Fibroblast of skin of right biceps (primary cell): Measurements from ENCODE around the gene DHTKD1.

Experiments used
- DNase-seq: peaks from one replicate; pipeline ENCODE4 v3.0.0-alpha.2; 2013

DHTKD1 gene, protein sequence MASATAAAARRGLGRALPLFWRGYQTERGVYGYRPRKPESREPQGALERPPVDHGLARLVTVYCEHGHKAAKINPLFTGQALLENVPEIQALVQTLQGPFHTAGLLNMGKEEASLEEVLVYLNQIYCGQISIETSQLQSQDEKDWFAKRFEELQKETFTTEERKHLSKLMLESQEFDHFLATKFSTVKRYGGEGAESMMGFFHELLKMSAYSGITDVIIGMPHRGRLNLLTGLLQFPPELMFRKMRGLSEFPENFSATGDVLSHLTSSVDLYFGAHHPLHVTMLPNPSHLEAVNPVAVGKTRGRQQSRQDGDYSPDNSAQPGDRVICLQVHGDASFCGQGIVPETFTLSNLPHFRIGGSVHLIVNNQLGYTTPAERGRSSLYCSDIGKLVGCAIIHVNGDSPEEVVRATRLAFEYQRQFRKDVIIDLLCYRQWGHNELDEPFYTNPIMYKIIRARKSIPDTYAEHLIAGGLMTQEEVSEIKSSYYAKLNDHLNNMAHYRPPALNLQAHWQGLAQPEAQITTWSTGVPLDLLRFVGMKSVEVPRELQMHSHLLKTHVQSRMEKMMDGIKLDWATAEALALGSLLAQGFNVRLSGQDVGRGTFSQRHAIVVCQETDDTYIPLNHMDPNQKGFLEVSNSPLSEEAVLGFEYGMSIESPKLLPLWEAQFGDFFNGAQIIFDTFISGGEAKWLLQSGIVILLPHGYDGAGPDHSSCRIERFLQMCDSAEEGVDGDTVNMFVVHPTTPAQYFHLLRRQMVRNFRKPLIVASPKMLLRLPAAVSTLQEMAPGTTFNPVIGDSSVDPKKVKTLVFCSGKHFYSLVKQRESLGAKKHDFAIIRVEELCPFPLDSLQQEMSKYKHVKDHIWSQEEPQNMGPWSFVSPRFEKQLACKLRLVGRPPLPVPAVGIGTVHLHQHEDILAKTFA

GRCh38 chr10:12068449-12069269, at the start of gene DHTKD1:
Gene DHTKD1, plus strand, starts transcription at chr10:12068954. Its CDS starts 80 bp downstream, at chr10:12069034.
- peak; percentile 98 for DNase-seq

DNA sequence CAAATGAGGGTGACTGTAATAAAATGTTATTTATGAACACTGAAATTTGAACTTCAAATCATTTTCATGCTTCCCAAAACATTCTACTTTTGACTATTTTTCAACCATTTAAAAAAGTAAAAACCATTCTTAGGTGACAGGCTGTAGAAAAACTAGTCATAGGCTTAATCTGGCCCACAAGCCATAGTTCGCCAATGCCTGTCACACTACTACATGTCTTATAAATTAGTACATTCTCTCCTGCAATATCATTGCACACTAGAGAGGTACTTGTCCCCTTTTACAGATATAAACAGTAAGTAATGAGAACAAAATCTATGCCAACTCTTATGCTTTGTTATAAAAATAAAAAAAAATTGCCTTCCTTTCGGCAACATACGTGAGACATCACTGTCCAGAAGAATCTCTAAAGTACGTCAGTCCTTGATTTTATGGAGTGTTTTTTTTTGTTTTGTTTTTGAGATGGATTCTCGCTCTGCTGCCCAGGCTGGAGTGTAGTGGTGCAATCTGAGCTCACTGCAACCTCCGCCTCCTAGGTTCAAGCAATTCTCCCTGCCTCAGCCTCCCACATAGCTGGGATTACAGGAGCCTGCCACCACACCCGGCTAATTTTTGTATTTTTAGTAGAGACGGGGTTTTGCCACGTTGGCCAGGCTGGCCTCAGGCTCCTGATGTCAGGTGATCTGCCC, 49.3 kb upstream of the DHTKD1 start:
- DNase-seq, result no peak

- no peak for DNase-seq
Observed at GRCh38 chr10:12020574-12020973, 48.2 kb upstream of the DHTKD1 start.

- DNase-seq, result no peak
Observed at GRCh38 chr10:12022580-12023257, 46.0 kb upstream of the DHTKD1 start.

DNA sequence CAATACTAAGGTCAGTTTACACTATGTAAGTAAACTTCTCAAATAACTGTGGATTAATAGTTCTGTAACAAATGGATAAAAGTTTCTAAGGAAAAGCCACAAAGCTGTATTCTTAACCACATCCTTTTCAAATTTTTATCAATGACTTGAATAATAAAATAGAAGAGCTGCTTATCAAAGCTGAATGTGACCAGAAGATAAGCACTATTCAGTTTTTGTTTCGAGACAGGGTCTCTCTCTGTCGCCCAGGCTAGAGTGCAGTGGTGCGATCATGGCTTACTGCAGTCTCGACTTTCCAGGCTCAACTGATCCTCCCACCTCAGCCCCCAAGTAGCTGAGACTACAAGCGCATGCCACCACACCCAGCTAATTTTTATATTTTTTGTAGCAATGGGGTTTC, 43.2 kb upstream of the DHTKD1 start:
- DNase-seq, result no peak

GRCh38 chr10:12027539-12027938, 41.2 kb upstream of the DHTKD1 start:
- no peak for DNase-seq

- no peak for DNase-seq
Observed at GRCh38 chr10:12031404-12031803, 37.4 kb upstream of the DHTKD1 start.

DNA sequence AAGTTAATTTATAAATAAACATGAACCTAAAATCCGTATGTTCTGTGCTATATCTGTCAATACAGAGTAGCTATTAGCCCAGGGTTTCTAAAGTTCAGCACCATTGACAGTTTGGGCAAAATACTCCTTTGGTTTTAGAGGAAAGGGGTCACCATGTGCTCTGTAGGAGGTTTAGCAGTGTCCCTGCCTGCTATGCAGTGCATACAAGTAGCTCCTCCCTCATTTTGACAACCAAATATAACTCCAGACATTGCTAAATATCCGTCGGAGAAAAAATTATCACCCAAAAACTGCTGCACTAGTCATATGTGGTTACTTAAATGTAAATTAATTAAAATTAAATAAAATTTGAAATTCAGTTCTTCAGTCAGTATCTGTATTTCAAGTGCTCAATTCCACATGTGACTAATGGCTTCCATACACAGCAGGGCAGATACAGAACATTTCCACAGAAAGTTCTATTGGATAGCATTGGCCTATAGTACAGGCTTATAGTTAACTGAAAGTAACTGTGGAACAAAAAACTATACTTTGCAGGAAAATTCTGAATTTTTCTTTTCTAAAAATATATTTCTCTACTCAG, 32.6 kb upstream of the DHTKD1 start:
- DNase-seq, result no peak

DNA sequence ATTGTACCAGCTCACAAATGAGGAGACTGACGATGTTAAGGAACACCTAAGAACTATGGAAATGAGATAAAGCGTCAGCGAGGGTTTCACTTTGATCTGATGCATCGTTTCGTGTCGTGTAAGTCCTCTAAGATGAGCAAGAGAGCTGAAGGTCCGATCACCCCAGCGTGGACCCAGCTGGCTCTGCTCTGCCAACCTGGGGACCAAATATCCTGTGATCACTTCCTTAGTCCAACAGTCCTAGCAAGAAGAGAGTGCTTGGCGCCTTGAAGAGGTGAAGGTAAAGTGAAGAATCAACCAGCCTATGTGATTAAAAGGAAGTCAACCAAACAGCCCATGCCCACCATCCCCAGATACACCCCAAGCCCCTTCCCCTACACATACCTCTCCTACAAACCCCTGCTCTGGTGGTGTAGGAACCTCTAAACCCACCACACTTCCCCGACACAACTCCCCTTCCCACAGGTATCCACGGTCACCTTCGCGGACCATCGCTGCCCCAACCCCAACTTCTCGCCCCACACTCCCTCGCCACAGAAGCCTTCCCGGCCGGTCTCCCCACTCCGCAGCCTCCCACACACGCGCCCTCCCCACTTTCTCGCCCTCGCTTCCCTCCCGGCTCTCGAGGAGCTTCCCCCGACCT, 26.9 kb upstream of the DHTKD1 start:
- peak; percentile 8 for DNase-seq

DNA sequence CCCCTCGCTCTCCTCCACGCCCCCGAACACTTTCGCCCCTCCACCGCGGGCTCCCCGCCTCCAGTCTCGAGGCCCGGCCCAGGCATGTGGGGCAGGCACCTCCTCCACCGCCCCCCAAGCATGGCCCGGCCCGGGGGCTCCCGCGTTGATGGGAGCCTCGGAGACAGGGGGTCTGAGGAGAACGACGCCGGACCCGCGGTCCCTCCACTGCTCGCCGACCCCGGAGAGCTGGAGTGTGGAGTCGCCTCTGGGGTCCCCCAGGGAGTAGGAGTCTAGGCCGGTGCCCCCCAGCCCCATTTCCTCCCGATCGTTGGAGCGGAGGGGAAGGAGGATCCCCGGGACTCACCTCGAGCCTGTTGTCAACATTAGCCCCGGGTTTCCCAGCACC, 26.4 kb upstream of the DHTKD1 start:
- DNase-seq, result peak; percentile 35

GRCh38 chr10:12042797-12043651, 25.7 kb upstream of the DHTKD1 start, which contains the start of gene UPF2:
Gene UPF2, minus strand, starts transcription at chr10:12042809. Its CDS starts 7,386 bp downstream, at chr10:12035423.
- peak; percentile 99 for DNase-seq

GRCh38 chr10:12045596-12045995, 23.2 kb upstream of the DHTKD1 start:
- no peak for DNase-seq

- no peak for DNase-seq
Observed at GRCh38 chr10:12048547-12048946, 20.2 kb upstream of the DHTKD1 start.

DNA sequence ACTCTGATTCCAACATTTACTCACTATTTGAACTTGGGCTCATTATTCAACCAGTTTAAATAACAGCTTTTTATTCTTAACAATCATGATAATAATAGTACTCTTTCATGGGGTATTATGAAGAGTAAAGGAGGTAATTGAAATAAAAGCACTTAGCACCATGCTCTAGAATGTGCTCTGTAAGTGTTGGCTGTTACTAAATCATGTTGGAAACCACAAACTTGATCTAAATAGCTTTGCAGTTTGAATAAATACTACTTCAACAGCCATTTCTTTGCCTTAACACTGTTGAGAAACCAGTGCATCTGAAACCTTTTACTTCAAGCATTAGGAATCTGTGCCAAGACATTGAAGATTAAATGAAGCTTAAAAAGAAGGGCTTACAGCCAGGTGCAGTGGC, 18.2 kb upstream of the DHTKD1 start:
- no peak for DNase-seq

- no peak for DNase-seq
Observed at GRCh38 chr10:12051241-12051640, 17.5 kb upstream of the DHTKD1 start.

DNA sequence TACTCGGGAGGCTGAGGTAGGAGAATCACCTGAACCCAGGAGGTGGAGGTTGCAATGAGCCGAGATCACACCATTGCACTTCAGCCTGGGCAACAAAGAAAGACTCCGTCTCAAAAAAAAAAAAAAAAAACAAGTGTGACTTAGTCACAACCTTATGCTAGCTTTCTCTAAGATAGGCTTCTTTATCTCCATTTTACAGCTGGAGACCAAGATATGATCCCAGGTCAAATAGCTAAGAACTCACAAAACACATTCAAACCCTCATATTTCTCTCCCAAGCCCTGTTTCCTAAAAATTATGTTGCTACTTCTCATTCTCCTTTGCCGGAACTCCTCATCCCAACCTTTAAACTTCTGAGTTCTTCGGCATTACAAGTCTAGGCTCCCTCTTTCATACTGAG, 13.0 kb upstream of the DHTKD1 start:
- DNase-seq, result no peak

GRCh38 chr10:12056748-12057147, 12.0 kb upstream of the DHTKD1 start:
- DNase-seq, result no peak

- DNase-seq, result no peak
Observed at GRCh38 chr10:12061124-12061523, 7.6 kb upstream of the DHTKD1 start.

- no peak for DNase-seq
Observed at GRCh38 chr10:12062754-12063482, 5.8 kb upstream of the DHTKD1 start.
